Mammary epithelial cell (primary cell): ENCODE measurements around the gene RPS6KA2.

Source experiments
- EZH2 ChIP-seq: IDR thresholded peaks from 2 replicates; pipeline ENCODE4 v1.6.1; 2012; ENCODE audit warnings: low read length, inconsistent platforms, borderline replicate concordance
- TF ChIP-seq, protein P1 (sequence below), 2 donors: IDR thresholded peaks in 1 of 2; conservative IDR thresholded peaks in 1 of 2; 2 replicates each; pipeline ENCODE4 v1.5.1; 2011 to 2012; ENCODE audit warnings: inconsistent platforms in 2 of 2, low read length in 2 of 2, mild to moderate bottlenecking in 2 of 2, control low read depth in 1 of 2, low read depth in 1 of 2; ENCODE audit not compliant: insufficient read depth in 1 of 2; ENCODE audit errors: extremely low read depth in 1 of 2

DNA sequence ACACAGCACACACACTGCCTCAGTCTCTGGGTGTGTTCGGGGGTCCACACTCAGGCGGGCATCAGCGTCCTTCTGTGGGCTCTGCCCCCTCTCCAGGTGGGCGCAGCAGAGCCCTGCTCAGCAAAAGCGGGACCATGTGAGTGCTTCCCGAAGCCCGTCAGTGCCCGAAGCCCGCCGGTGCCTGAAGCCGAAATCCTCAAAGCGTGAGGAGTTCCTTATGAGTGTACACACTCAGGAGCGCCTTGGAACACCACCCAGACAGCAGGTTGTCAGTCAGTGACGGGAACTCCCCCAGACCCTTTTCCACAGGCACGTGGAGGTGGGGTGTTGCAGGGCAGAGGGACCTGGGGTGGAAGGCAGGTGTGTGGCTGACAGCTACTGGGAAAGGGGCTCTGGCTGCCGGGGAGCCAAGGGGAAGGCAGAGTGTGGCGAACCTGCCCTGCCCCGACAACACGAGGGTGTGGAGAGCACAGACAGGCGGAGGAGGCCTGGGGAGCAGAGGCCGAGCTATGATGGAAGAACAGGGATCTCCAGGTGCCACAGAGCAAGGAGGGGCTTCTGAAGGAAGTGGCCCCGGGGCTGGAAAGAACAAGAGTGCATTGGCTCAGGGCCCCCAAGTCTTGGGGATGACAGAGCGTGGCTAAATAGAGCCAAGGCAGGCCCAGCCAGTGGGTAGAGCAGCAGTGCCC, 128.2 kb downstream of the RPS6KA2 start:
- TF ChIP-seq, protein P1, sequence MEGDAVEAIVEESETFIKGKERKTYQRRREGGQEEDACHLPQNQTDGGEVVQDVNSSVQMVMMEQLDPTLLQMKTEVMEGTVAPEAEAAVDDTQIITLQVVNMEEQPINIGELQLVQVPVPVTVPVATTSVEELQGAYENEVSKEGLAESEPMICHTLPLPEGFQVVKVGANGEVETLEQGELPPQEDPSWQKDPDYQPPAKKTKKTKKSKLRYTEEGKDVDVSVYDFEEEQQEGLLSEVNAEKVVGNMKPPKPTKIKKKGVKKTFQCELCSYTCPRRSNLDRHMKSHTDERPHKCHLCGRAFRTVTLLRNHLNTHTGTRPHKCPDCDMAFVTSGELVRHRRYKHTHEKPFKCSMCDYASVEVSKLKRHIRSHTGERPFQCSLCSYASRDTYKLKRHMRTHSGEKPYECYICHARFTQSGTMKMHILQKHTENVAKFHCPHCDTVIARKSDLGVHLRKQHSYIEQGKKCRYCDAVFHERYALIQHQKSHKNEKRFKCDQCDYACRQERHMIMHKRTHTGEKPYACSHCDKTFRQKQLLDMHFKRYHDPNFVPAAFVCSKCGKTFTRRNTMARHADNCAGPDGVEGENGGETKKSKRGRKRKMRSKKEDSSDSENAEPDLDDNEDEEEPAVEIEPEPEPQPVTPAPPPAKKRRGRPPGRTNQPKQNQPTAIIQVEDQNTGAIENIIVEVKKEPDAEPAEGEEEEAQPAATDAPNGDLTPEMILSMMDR (conservative IDR thresholded peaks at IDR 0.05 in 1 of 2, IDR thresholded peaks at IDR 0.05 in 1 of 2; ENCODE audit: extremely low read depth in 1 of 2, insufficient read depth in 1 of 2, low read depth in 1 of 2, low read length in 2 of 2): no peak
- no peak for TF ChIP-seq EZH2
